ENCODE measurements around the gene SSR1. TPM values are rescaled to one million over a fixed set of nuclear protein-coding genes. Genes with fewer than 3 reads are reported as not detected.
A peak's percentile ranks its signal among the peaks of the same experiment; 100 is the strongest.

Gene SSR1
- total and polyA plus RNA-seq, 9 of the 15 experiments (the other 6 are each of a cell fraction or from before 2014, with no cell fraction given) = 87.7 to 220 (median 144) TPM

DNA sequence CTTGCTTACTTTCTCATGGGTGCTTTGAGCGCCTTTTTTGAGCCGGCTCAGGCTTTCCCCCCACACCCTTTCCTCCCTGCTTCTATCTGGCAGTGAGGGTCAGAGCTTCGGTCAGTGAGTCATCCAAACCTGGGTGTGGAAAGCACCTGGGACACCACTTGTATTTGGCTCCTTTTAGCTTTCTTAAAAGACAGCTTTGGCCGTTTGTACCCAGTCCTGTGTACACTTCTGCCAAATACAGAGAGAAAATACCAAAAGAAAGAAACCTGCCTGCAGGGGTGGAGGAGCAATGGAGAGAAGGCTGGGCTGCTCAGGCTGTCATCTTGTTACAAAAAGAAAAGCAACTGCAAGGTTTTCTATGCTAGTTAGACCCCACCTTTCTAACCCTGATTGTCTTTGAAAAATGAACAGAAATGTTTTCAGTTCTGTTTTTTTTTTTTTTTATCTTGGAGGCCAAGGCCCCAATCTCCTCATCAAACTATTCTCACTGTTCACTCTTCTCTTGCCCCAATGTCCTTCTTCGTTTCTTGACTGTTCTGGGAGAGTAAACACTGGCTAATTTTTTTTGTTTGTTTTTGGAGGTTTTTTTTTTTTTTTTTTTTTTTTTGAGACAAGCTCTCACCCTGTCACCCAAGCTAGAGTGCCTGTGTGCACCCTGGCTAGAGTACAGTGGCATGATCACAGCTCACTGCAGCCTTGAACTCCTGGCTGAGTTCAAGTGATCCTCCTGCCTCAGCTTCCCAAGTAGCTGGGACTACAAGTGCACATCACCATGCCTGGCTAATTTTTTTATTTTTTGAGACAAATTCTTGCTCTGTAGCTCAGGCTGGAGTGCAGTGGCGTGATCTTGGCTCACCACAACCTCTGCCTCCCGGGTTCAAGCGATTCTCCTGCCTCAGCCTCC lies 76.4 kb downstream of the SSR1 start (continued):
- peak in 1 of 2 experiments; percentile 26; a peak in 1 of 3 replicates for TF ChIP-seq CBX3 (IDR thresholded peaks at IDR 0.05; ENCODE audit: borderline replicate concordance in 1 of 2, low read length in 2 of 2)
- peak in 1 of 2 experiments; percentile 20; a peak in 1 of 4 replicates for TF ChIP-seq SRF (CRISPR knock-in tag; IDR thresholded peaks at IDR 0.05)
- peak; percentile 7 for TF ChIP-seq FOS (IDR thresholded peaks at IDR 0.05; ENCODE audit: extremely low read depth, insufficient read length)
- 0 out of 2 replicates have a peak, but pooled peaks have one; percentile 21 for TF ChIP-seq CBFA2T3 (IDR thresholded peaks at IDR 0.05)
- peak; percentile 68 for TF ChIP-seq ZFP36 (IDR thresholded peaks at IDR 0.05; ENCODE audit: low read depth, low read length, partially characterized antibody)
- peak; percentile 69; the same call in 1 of the 2 replicates for TF ChIP-seq ZEB2 (IDR thresholded peaks at IDR 0.05)
- TF ChIP-seq, protein P1, sequence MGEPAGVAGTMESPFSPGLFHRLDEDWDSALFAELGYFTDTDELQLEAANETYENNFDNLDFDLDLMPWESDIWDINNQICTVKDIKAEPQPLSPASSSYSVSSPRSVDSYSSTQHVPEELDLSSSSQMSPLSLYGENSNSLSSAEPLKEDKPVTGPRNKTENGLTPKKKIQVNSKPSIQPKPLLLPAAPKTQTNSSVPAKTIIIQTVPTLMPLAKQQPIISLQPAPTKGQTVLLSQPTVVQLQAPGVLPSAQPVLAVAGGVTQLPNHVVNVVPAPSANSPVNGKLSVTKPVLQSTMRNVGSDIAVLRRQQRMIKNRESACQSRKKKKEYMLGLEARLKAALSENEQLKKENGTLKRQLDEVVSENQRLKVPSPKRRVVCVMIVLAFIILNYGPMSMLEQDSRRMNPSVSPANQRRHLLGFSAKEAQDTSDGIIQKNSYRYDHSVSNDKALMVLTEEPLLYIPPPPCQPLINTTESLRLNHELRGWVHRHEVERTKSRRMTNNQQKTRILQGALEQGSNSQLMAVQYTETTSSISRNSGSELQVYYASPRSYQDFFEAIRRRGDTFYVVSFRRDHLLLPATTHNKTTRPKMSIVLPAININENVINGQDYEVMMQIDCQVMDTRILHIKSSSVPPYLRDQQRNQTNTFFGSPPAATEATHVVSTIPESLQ (CRISPR knock-in tag; IDR thresholded peaks at IDR 0.05) = no peak
- no peak for TF ChIP-seq GABPA (tag; conservative IDR thresholded peaks at IDR 0.05; ENCODE audit: low read depth)
- no peak for TF ChIP-seq ZNF766 (CRISPR knock-in tag; conservative IDR thresholded peaks at IDR 0.05)
- TF ChIP-seq SMARCA4 (IDR thresholded peaks at IDR 0.05) = 0 out of 2 replicates have a peak, but pooled peaks have one; percentile 46
- no peak for TF ChIP-seq ZNF354B (CRISPR knock-in tag; IDR thresholded peaks at IDR 0.05)
- peak; percentile 77 for TF ChIP-seq FOSL1 (tag; conservative IDR thresholded peaks at IDR 0.05)
- peak; percentile 92 for TF ChIP-seq JUND (IDR thresholded peaks at IDR 0.05; ENCODE audit: borderline replicate concordance, low read depth, low read length)
- peak; percentile 88; the same call in 1 of the 3 replicates for TF ChIP-seq JUND (tag; IDR thresholded peaks at IDR 0.05; ENCODE audit: borderline replicate concordance, low read depth, low read length)
- no peak for TF ChIP-seq FIP1L1 (IDR thresholded peaks at IDR 0.05; ENCODE audit: low read depth, low read length, poor library complexity, severe bottlenecking)
